GM23248 (cell line): ENCODE data around the gene CCL25.

Experiments used
- EZH2 ChIP-seq: fragments of 200-600 bp; sonication (generic); IDR thresholded peaks from 2 replicates; pipeline ENCODE4 v1.6.1; 2018; ENCODE audit warnings: antibody characterized with exemption, mild to moderate bottlenecking; ENCODE audit not compliant: insufficient read depth, poor library complexity, severe bottlenecking
- EZH2phosphoT487 ChIP-seq: fragments of 200-600 bp; sonication (generic); IDR thresholded peaks from 2 replicates; pipeline ENCODE4 v1.6.1; 2018; ENCODE audit warnings: antibody characterized with exemption, moderate library complexity, mild to moderate bottlenecking, low read depth; ENCODE audit not compliant: insufficient read depth

DNA sequence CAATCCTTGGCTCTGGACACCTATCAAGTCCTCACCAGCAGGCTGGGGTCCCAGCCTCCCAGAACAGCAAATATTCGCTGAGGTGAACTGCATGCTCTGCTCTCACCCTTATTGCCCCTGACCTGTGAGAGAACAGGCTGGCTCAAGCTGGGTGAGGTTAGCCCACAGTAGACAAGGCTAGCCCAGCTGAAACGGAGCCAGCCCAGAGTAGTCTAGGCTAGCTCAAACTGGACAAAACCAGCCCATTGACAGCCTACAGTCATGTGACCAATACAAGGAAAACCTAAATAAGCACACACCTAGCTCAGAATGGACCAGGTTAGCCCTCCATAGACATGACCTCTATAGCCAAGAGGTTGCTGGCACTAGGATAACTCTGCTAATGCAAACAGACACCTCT lies 38.4 kb downstream of the CCL25 start:
- no peak for TF ChIP-seq EZH2phosphoT487
- TF ChIP-seq EZH2, result no peak
